Measurements from ENCODE around the gene PHLDB1. TPM values are rescaled to one million over a fixed set of nuclear protein-coding genes. Genes with fewer than 3 reads are reported as not detected.

Gene PHLDB1
- total RNA-seq, 1 experiment from 2014 or later = 36.2 TPM

DNA sequence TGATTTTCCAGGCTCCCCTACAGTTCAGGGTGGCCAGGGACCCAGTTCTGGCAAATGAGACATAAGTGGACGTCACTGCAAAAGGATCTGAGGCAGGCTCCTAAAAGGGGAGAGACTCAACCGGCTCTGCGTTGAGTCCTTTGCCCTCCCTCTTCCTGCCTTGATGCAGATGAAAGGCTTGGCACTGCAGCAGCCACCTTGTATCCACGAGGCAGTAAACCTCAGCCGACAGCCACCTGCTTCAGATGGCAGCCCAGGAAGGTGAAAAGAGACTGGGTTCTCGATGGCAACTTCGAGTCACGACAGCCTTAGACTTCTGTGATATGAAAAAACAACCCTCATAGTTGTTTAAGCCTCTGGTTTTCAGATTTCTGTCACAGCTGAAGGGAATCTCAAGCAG lies 86.8 kb downstream of the PHLDB1 start:
- POLR2A ChIA-PET = no interaction called here

More for the DNA sequence above, 86.8 kb downstream of the PHLDB1 start:
- BruUV-seq (replicated peaks) = no TSS peak
- Histone ChIP-seq H4K20me1 (ENCODE audit: insufficient read depth) (no peaks in the 10 kb centered on the region), H3K4me3 (replicated peaks in 1 of 2; ENCODE audit: low read depth in 1 of 2, low read length in 2 of 2) (no peak overlapping the region), H3K4me2 (ENCODE audit: low read length) (no peak overlapping the region), H3K27ac (ENCODE audit: low read depth, low read length) (no peak overlapping the region), H3K9ac (ENCODE audit: low read length) (no peak overlapping the region), H2AFZ (ENCODE audit: low read depth, low read length, poor library complexity, severe bottlenecking) (no peak overlapping the region), H3K27me3 (ENCODE audit: insufficient read depth, low read length) (no peaks in the 10 kb centered on the region), H3K79me2 (ENCODE audit: insufficient read depth, low read length) (no peaks in the 10 kb centered on the region), H3K9me3 (ENCODE audit: control insufficient read depth in 1 of 2, insufficient read depth in 1 of 2, low read depth in 1 of 2, low read length in 2 of 2) (no peaks in the 10 kb centered on the region), H3K4me1 (ENCODE audit: control insufficient read depth in 1 of 2, insufficient read depth in 2 of 2, low read length in 2 of 2) (peaks cover 3 to 29% of the 10 kb centered on the region in 2 experiments; a peak in 3 of 4 replicates), H3K36me3 (ENCODE audit: control insufficient read depth in 1 of 2, insufficient read depth in 2 of 2, low read length in 2 of 2) (no peaks in the 10 kb centered on the region), H3K9me2 (ENCODE audit: insufficient read depth) (no peaks in the 10 kb centered on the region)
- ChIA-PET CTCF (interaction anchor here (1.8 kb wide), 1 partner anchor 263 kb away, joined by 5 read pairs; no protein-coding TSS in a partner anchor), RAD21 (ENCODE audit: low non-redundant PET in 1 of 2, low total read pairs in 2 of 2, uncharacterized antibody in 2 of 2, unreplicated experiment in 2 of 2) (no interaction called here)
- TF ChIP-seq YY1 (IDR thresholded peaks at IDR 0.05; ENCODE audit: extremely low read depth, insufficient replicate concordance, low read depth, low read length) (no peak), EZH2phosphoT487 (IDR thresholded peaks at IDR 0.05; ENCODE audit: borderline replicate concordance) (no peak), JUND (IDR thresholded peaks at IDR 0.05) (no peak), CBX3 (IDR thresholded peaks at IDR 0.05; ENCODE audit: low read depth) (no peak), POLR2AphosphoS5 (IDR thresholded peaks at IDR 0.05; ENCODE audit: low read depth, low read length) (no peak), EZH2 (IDR thresholded peaks at IDR 0.05) (no peak), SRF (IDR thresholded peaks at IDR 0.05; ENCODE audit: low read depth) (no peak), POLR2A (IDR thresholded peaks at IDR 0.05; ENCODE audit: borderline replicate concordance, extremely low read depth, insufficient read depth, insufficient read length) (no peak), ZBTB33 (IDR thresholded peaks at IDR 0.05; ENCODE audit: extremely low read depth, insufficient replicate concordance, low read length) (no peak), TCF7L2 (IDR thresholded peaks at IDR 0.05; ENCODE audit: borderline replicate concordance, extremely low read depth, insufficient read depth, insufficient read length) (no peak), RAD21 (IDR thresholded peaks at IDR 0.05; ENCODE audit: low read depth) (no peak), SIN3A (IDR thresholded peaks at IDR 0.05; ENCODE audit: low read depth) (no peak), EGR1 (IDR thresholded peaks at IDR 0.05; ENCODE audit: low read depth) (no peak), ATF3 (IDR thresholded peaks at IDR 0.05) (no peak), SP1 (IDR thresholded peaks at IDR 0.05; ENCODE audit: low read depth) (no peak), CTCF (IDR thresholded peaks at IDR 0.05 in 2 of 3, conservative IDR thresholded peaks at IDR 0.05 in 1 of 3; ENCODE audit: borderline replicate concordance in 1 of 3, insufficient read depth in 1 of 3, low read depth in 2 of 3, low read length in 2 of 3) (no peak), ELF1 (IDR thresholded peaks at IDR 0.05; ENCODE audit: borderline replicate concordance, low read depth) (no peak), MAX (IDR thresholded peaks at IDR 0.05) (no peak), REST (IDR thresholded peaks at IDR 0.05; ENCODE audit: low read depth) (no peak), ZNF274 (IDR thresholded peaks at IDR 0.05; ENCODE audit: low read depth, low read length) (no peak)
- ATAC-seq (no peak), DNase-seq (ENCODE audit: low read depth, low spot score) (no peak)
- intact Hi-C loops (cut with micrococcal nuclease) = loop anchor here (10.0 kb wide), 1 partner anchor 539 kb away; the partner anchor contains the start of gene SCN4B

Data from HCT116 (cell line).